Measurements from ENCODE around the gene ATP11C. TPM values are rescaled to one million over a fixed set of nuclear protein-coding genes. Genes with fewer than 3 reads are reported as not detected.
"Not testable (repeated sequence)": the region's sequence is repeated elsewhere in the genome, so short reads cannot be mapped to it uniquely, and the experiment has no call there.

ATP11C gene
- polyA plus RNA-seq, 1 experiment: 43.4 TPM

DNA sequence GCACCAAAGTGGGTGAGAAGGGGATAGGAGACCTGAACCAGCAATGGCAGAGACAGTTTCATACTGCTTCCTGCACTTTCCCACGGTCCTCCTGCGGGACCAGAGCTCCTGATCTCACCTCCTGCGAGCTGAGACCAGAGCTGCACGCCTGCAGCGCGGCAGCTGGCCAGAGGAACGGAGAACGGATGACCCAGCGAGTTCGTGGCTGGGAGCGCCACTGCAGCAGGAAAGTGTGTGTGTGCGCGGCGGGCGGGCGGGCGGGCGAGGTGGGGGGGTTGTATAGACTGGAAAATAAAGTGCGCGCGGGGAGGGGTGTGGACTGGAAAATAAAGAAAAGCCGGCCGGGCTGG, 241.4 kb downstream of the ATP11C start:
- H3K27me3 ChIP-seq (ENCODE audit: control insufficient read depth, insufficient read depth, low read length): peaks cover 8% of the 10 kb centered on the region
- no peak for TF ChIP-seq CTCF (IDR thresholded peaks at IDR 0.05; ENCODE audit: low read depth, low read length)
- H3K9me3 ChIP-seq (ENCODE audit: control insufficient read depth, insufficient read depth, low read length): no peaks in the 10 kb centered on the region
- peak overlapping the region; percentile 40; the same call in 1 of the 2 replicates for H3K4me3 ChIP-seq (ENCODE audit: low read depth, low read length)
- DNase-seq (ENCODE audit: low read depth, low spot score): no peak
- CTCF ChIA-PET: no interaction called here
- POLR2A ChIA-PET: no interaction called here
- H3K27ac ChIP-seq (ENCODE audit: low read depth, low read length): no peak overlapping the region

DNA sequence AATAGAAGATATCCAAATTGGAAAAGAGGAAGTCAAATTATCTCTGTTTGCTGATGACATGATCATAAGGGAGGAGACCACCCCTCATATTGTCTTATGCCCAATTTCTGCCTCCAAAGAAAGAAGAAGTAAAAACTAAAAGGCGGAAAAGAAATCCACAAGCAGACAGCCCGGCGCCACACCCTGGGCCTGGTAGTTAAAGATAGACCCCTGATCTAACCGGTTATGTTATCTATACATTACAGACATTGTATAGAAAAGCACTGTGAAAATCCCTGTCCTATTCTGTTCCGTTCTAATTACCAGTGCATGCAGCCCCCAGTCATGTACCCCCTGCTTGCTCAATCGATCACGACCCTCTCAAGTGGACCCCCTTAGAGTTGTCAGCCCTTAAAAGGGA, 247.7 kb downstream of the ATP11C start:
- H3K4me3 ChIP-seq (ENCODE audit: low read depth, low read length); CTCF ChIA-PET; DNase-seq (ENCODE audit: low read depth, low spot score); H3K27me3 ChIP-seq (ENCODE audit: control insufficient read depth, insufficient read depth, low read length); H3K9me3 ChIP-seq (ENCODE audit: control insufficient read depth, insufficient read depth, low read length); H3K27ac ChIP-seq (ENCODE audit: low read depth, low read length); POLR2A ChIA-PET: not testable (repeated sequence)

GRCh38 chrX:139680356-139680755, 252.5 kb downstream of the ATP11C start:
- Histone ChIP-seq H3K9me3 (ENCODE audit: control insufficient read depth, insufficient read depth, low read length) (no peaks in the 10 kb centered on the region), H3K27me3 (ENCODE audit: control insufficient read depth, insufficient read depth, low read length) (no peaks in the 10 kb centered on the region), H3K4me3 (ENCODE audit: low read depth, low read length) (no peak overlapping the region), H3K27ac (ENCODE audit: low read depth, low read length) (no peak overlapping the region)
- no peak for DNase-seq (ENCODE audit: low read depth, low spot score)
- TF ChIP-seq CTCF (IDR thresholded peaks at IDR 0.05; ENCODE audit: low read depth, low read length): no peak
- POLR2A ChIA-PET: no interaction called here
- CTCF ChIA-PET: no interaction called here

Small RNA genes lying within 50 kb of the gene (small RNA-seq; reads per million reads assigned to genes)
- 204 reads per million, percentile 91 among the genes with 10 or more reads in this experiment for gene MIR505 (ENCODE audit: insufficient read length, low read depth)
- gene RF00425 (ENCODE audit: insufficient read length, low read depth): not detected
- not detected for gene RF01210 (ENCODE audit: insufficient read length, low read depth)
- gene RNU6ATAC23P (ENCODE audit: insufficient read length, low read depth): not detected

Other genes starting within 250 kb of the ATP11C start
- 0.05 and 0.09 TPM in 2 replicates for gene MCF2, start 224.9 kb downstream of the ATP11C start, polyA plus RNA-seq (2011; rRNA removed)
- not detected in 2 replicates for gene CXorf66, start 32.5 kb upstream of the ATP11C start, polyA plus RNA-seq (2011; rRNA removed)